ENCODE data around the gene PGC. TPM values are rescaled to one million over a fixed set of nuclear protein-coding genes. Genes with fewer than 3 reads are reported as not detected.

Gene PGC
- total RNA-seq, 1 experiment from 2014 or later: not detected

- H2AFZ ChIP-seq (ENCODE audit: low read length): no peak overlapping the region
- no peak for TF ChIP-seq CTCF (conservative IDR thresholded peaks at IDR 0.05)
- Mint-ChIP-seq H3K4me1 (peaks cover 9 to 20% of the 10 kb centered on the region in 2 experiments), H3K27ac (peak overlapping the region in 1 of 3 experiments; percentile 36; a peak in 1 of 7 replicates), H3K4me3 (no peak overlapping the region), H3K27me3 (ENCODE audit: low read depth) (peaks cover 4% of the 10 kb centered on the region; the same call in 1 of the 2 replicates), H3K36me3 (ENCODE audit: insufficient read depth in 1 of 3, low read depth in 3 of 3) (no peaks in the 10 kb centered on the region), H3K9me3 (no peaks in the 10 kb centered on the region)
- H2BK20ac ChIP-seq (ENCODE audit: low read depth, low read length, poor library complexity, severe bottlenecking): no peak overlapping the region
- no peaks in the 10 kb centered on the region for H3K79me1 ChIP-seq (ENCODE audit: insufficient read depth, low read depth, low read length, poor library complexity, severe bottlenecking)
- no peak overlapping the region for H4K91ac ChIP-seq (ENCODE audit: insufficient read length, low read depth, low read length)
- no peak overlapping the region for H3K4ac ChIP-seq (ENCODE audit: low read depth, low read length)
- no peak overlapping the region for H4K8ac ChIP-seq (replicated peaks; ENCODE audit: insufficient read length, low read depth, low read length)
- no CpG with 5 or more reads among the region's 3 CpGs for WGBS (ENCODE audit: extremely low coverage, insufficient read length, low lambda C conversion rate)
- H4K20me1 ChIP-seq (ENCODE audit: control insufficient read depth, insufficient read depth, insufficient read length): no peaks in the 10 kb centered on the region
- no peak overlapping the region for H3K9ac ChIP-seq (ENCODE audit: extremely low read depth, insufficient read length, low read length)
- H3T11ph ChIP-seq (ENCODE audit: low read length): no peak overlapping the region
- no peak overlapping the region for H3K4me2 ChIP-seq (ENCODE audit: insufficient read depth, insufficient read length, low read length)
- no peak overlapping the region for H2BK5ac ChIP-seq (ENCODE audit: insufficient read length, low read length)
- no peak overlapping the region for H2BK12ac ChIP-seq (ENCODE audit: insufficient read length, low read depth, low read length)
- H2BK120ac ChIP-seq (ENCODE audit: low read depth, low read length, poor library complexity, severe bottlenecking): no peak overlapping the region
- no peak overlapping the region for H3K56ac ChIP-seq (ENCODE audit: insufficient read length, low read depth, low read length)
- no peak overlapping the region for H3K23ac ChIP-seq (ENCODE audit: insufficient read length, low read depth, low read length)
- no peak overlapping the region for H4K5ac ChIP-seq (ENCODE audit: insufficient read length, low read depth, low read length)
- H3K18ac ChIP-seq (ENCODE audit: insufficient read length, low read depth, low read length): no peak overlapping the region
- no peaks in the 10 kb centered on the region for H3K9me3 ChIP-seq (ENCODE audit: control insufficient read depth, low read depth, low read length)
- H3K4me1 ChIP-seq (ENCODE audit: insufficient read depth, low read length): no peaks in the 10 kb centered on the region
- no peaks in the 10 kb centered on the region for H3K27me3 ChIP-seq (ENCODE audit: insufficient read depth, low read length)
- H3K27ac ChIP-seq (ENCODE audit: insufficient read length, low read depth, low read length): no peak overlapping the region
- H3K23me2 ChIP-seq (ENCODE audit: insufficient read length, low read depth, low read length, poor library complexity, severe bottlenecking): no peaks in the 10 kb centered on the region
- no peak overlapping the region; the same call in 1 of the 2 replicates for H3K14ac ChIP-seq (ENCODE audit: insufficient read depth, low read length)
- H2BK15ac ChIP-seq (ENCODE audit: low read depth, low read length): no peak overlapping the region
- no peak for DNase-seq
- H2AK5ac ChIP-seq (ENCODE audit: insufficient read length, low read length): no peak overlapping the region
- no peaks in the 10 kb centered on the region; the same call in 1 of the 2 replicates for H3K79me2 ChIP-seq (ENCODE audit: insufficient read depth, low read length)
Observed at GRCh38 chr6:41720262-41720620, 27.0 kb downstream of the PGC start.

All from H9 (cell line).